ENCODE measurements around the gene CAMP.

DNA sequence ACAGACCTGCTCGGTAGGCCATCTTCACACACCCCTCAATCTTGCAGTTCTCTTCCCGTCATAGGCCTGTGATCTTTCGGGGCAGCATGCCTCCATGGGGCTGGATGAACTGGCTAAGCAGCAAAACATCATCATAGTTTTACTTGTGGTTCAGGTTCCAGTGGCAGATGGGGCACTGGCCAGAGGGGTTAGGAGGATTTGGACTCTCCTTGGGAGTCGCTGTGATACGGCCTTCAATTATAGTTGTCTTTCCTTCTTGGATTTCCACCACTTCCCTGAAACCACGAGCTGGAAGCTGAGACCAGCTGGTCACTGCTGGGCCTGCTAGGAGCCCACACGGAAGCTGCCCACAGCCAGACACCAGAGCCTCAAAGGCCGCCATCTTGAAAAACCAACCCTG, 33.3 kb downstream of the CAMP start:
- TF ChIP-seq, protein P1, sequence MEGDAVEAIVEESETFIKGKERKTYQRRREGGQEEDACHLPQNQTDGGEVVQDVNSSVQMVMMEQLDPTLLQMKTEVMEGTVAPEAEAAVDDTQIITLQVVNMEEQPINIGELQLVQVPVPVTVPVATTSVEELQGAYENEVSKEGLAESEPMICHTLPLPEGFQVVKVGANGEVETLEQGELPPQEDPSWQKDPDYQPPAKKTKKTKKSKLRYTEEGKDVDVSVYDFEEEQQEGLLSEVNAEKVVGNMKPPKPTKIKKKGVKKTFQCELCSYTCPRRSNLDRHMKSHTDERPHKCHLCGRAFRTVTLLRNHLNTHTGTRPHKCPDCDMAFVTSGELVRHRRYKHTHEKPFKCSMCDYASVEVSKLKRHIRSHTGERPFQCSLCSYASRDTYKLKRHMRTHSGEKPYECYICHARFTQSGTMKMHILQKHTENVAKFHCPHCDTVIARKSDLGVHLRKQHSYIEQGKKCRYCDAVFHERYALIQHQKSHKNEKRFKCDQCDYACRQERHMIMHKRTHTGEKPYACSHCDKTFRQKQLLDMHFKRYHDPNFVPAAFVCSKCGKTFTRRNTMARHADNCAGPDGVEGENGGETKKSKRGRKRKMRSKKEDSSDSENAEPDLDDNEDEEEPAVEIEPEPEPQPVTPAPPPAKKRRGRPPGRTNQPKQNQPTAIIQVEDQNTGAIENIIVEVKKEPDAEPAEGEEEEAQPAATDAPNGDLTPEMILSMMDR (IDR thresholded peaks at IDR 0.05), result no peak
- no peak for TF ChIP-seq POLR2A (IDR thresholded peaks at IDR 0.05)

Measured in adrenal gland (tissue), 5 donors.